CD8-positive, alpha-beta memory T cell (primary cell): ENCODE data around the gene PRR23A. TPM values are rescaled to one million over a fixed set of nuclear protein-coding genes. Genes with fewer than 3 reads are reported as not detected.

Source experiments
- CTCF ChIA-PET: fragments of 350-600 bp; sonication (Branson Sonifier 250); formaldehyde crosslinking; loops from one replicate; lab custom pipeline; 2021; ENCODE audit warnings: antibody characterized with exemption; lab: Charles Lee
- POLR2A ChIA-PET: fragments of 350-600 bp; sonication (Branson Sonifier 250); formaldehyde crosslinking; loops from one replicate; lab custom pipeline; 2021; ENCODE audit warnings: antibody characterized with exemption; lab: Charles Lee
- DNase-seq, 5 donors: peaks; one replicate each; pipeline versions ENCODE4 v3.0.0 to v3.0.0-alpha.2; 2020 to 2022; ENCODE audit warnings: mixed read lengths in 1 of 5
- H3K27ac ChIP-seq: one replicate; pipeline ENCODE4 v1.7.0; 2013; ENCODE audit warnings: low read depth, mild to moderate bottlenecking, low read length, moderate library complexity
- H3K27me3 ChIP-seq: 2 replicates; pipeline ENCODE4 v1.7.0; 2013; ENCODE audit warnings: low read length, mild to moderate bottlenecking; ENCODE audit not compliant: insufficient read depth, poor library complexity, severe bottlenecking
- H3K36me3 ChIP-seq: 2 replicates; pipeline ENCODE4 v1.7.0; 2013; ENCODE audit warnings: mild to moderate bottlenecking, low read length, moderate library complexity; ENCODE audit not compliant: insufficient read depth
- H3K4me1 ChIP-seq: 2 replicates; pipeline ENCODE4 v1.7.0; 2013; ENCODE audit warnings: mild to moderate bottlenecking, low read length, moderate library complexity; ENCODE audit not compliant: insufficient read depth
- H3K4me3 ChIP-seq: 2 replicates; pipeline ENCODE4 v1.7.0; 2013; ENCODE audit warnings: mild to moderate bottlenecking, low read length
- H3K9me3 ChIP-seq: 2 replicates; pipeline ENCODE4 v1.7.0; 2013; ENCODE audit warnings: mild to moderate bottlenecking, low read length
- H3K27ac Mint-ChIP-seq, 8 donors: one replicate each; pipeline ENCODE4 v1.8.0; 2020 to 2021; ENCODE audit warnings: mixed read lengths in 8 of 8, mild to moderate bottlenecking in 6 of 8, inconsistent platforms in 3 of 8, moderate library complexity in 3 of 8
- H3K27me3 Mint-ChIP-seq, 2 donors: one replicate each; pipeline ENCODE4 v1.8.0; 2020 to 2021; ENCODE audit warnings: mixed read lengths in 2 of 2, mild to moderate bottlenecking in 1 of 2, moderate library complexity in 1 of 2
- H3K36me3 Mint-ChIP-seq, 3 donors: one replicate each; pipeline ENCODE4 v1.8.0; 2020 to 2021; ENCODE audit warnings: mixed read lengths in 3 of 3, inconsistent platforms in 1 of 3, mild to moderate bottlenecking in 1 of 3
- H3K4me1 Mint-ChIP-seq, 3 donors: one replicate each; pipeline ENCODE4 v1.8.0; 2020 to 2021; ENCODE audit warnings: mixed read lengths in 3 of 3, inconsistent platforms in 1 of 3, mild to moderate bottlenecking in 1 of 3
- H3K4me3 Mint-ChIP-seq, 7 donors: one replicate each; pipeline ENCODE4 v1.8.0; 2020 to 2021; ENCODE audit warnings: mixed read lengths in 7 of 7, mild to moderate bottlenecking in 6 of 7, moderate library complexity in 4 of 7, inconsistent platforms in 2 of 7
- H3K9me3 Mint-ChIP-seq, 5 donors: one replicate each; pipeline ENCODE4 v1.8.0; 2020 to 2022; ENCODE audit warnings: mixed read lengths in 5 of 5, mild to moderate bottlenecking in 3 of 5, moderate library complexity in 2 of 5, inconsistent platforms in 1 of 5
- polyA plus RNA-seq: library from polyadenylated mRNA; unstranded; fragments of 300-500 nt; fragmentation: Illumina TruSeq; gene quantifications from one replicate; pipeline ENCODE4 v1.2.3, GENCODE V29; 2021
- total RNA-seq, 2 experiments: library from RNA; stranded (reverse); gene quantifications; one replicate each; pipeline ENCODE4 v1.2.3, GENCODE V29; 2021

The PRR23A gene
- total and polyA plus RNA-seq, 3 experiments from 2014 or later, result not detected

- no peak overlapping the region for H3K4me3 Mint-ChIP-seq
- H3K27me3 Mint-ChIP-seq, result no peaks in the 10 kb centered on the region
- H3K27ac Mint-ChIP-seq, result no peak overlapping the region
- ChIA-PET CTCF (no interaction called here), POLR2A (no interaction called here)
- Histone ChIP-seq H3K4me1 (no peaks in the 10 kb centered on the region), H3K27ac (no peak overlapping the region), H3K9me3 (no peaks in the 10 kb centered on the region), H3K27me3 (no peaks in the 10 kb centered on the region), H3K36me3 (no peaks in the 10 kb centered on the region), H3K4me3 (no peak overlapping the region)
- no peaks in the 10 kb centered on the region for H3K36me3 Mint-ChIP-seq
- DNase-seq, result no peak
- H3K9me3 Mint-ChIP-seq, result peaks cover 3 to 8% (median 7%) of the 10 kb centered on the region in 5 donors
- no peaks in the 10 kb centered on the region for H3K4me1 Mint-ChIP-seq
These were observed 18.9 kb upstream of the PRR23A start for GRCh38 chr3:139024968-139025367.

GRCh38 chr3:139020868-139021234 is 14.8 kb upstream of the PRR23A start, which contains the start of gene PRR23B:
TSS of gene PRR23B (minus strand) at chr3:139020926. CDS start at chr3:139020661, 265 bp downstream.
- ChIA-PET POLR2A (no interaction called here), CTCF (no interaction called here)
- no peaks in the 10 kb centered on the region for H3K36me3 ChIP-seq
- Mint-ChIP-seq H3K9me3 (peaks cover 0 to 8% (median 5%) of the 10 kb centered on the region in 5 donors), H3K4me3 (no peak within 1 kb of the TSS), H3K36me3 (no peaks in the 10 kb centered on the region), H3K27me3 (peaks cover 2 to 7% of the 10 kb centered on the region in 2 donors), H3K27ac (no peak within 1 kb of the TSS), H3K4me1 (no peaks in the 10 kb centered on the region)
- DNase-seq, result no peak
- no peaks in the 10 kb centered on the region for H3K9me3 ChIP-seq
- H3K4me1 ChIP-seq, result no peaks in the 10 kb centered on the region
- no peaks in the 10 kb centered on the region for H3K27me3 ChIP-seq
- no peak within 1 kb of the TSS for H3K27ac ChIP-seq
- no peak within 1 kb of the TSS for H3K4me3 ChIP-seq

- Histone ChIP-seq H3K4me3 (no peak overlapping the region), H3K27me3 (no peaks in the 10 kb centered on the region), H3K36me3 (no peaks in the 10 kb centered on the region), H3K9me3 (no peaks in the 10 kb centered on the region), H3K27ac (no peak overlapping the region), H3K4me1 (no peaks in the 10 kb centered on the region)
- Mint-ChIP-seq H3K4me3 (no peak overlapping the region), H3K9me3 (peaks cover 0 to 8% (median 5%) of the 10 kb centered on the region in 5 donors), H3K4me1 (no peaks in the 10 kb centered on the region), H3K36me3 (no peaks in the 10 kb centered on the region), H3K27me3 (peaks cover 2 to 10% of the 10 kb centered on the region in 2 donors), H3K27ac (no peak overlapping the region)
- no peak for DNase-seq
- ChIA-PET POLR2A (no interaction called here), CTCF (no interaction called here)
These were observed 14.2 kb upstream of the PRR23A start for GRCh38 chr3:139020036-139020867.

- Mint-ChIP-seq H3K27ac (no peak overlapping the region), H3K4me3 (no peak overlapping the region), H3K27me3 (peaks cover 4 to 11% of the 10 kb centered on the region in 2 donors), H3K9me3 (peaks cover 4 to 16% (median 15%) of the 10 kb centered on the region in 5 donors), H3K36me3 (no peaks in the 10 kb centered on the region), H3K4me1 (no peaks in the 10 kb centered on the region)
- CTCF ChIA-PET, result no interaction called here
- Histone ChIP-seq H3K27me3 (no peaks in the 10 kb centered on the region), H3K36me3 (no peaks in the 10 kb centered on the region), H3K27ac (no peak overlapping the region), H3K4me3 (no peak overlapping the region), H3K4me1 (no peaks in the 10 kb centered on the region), H3K9me3 (no peaks in the 10 kb centered on the region)
- no peak for DNase-seq
- POLR2A ChIA-PET, result no interaction called here
These were observed 10.5 kb upstream of the PRR23A start for GRCh38 chr3:139016430-139017048.

GRCh38 chr3:139005356-139005993 is 593 bp downstream of the PRR23A start:
- ChIA-PET POLR2A (no interaction called here), CTCF (no interaction called here)
- no peaks in the 10 kb centered on the region for H3K4me1 Mint-ChIP-seq
- H3K27me3 ChIP-seq, result no peaks in the 10 kb centered on the region
- no peaks in the 10 kb centered on the region for H3K9me3 ChIP-seq
- H3K27me3 Mint-ChIP-seq, result peaks cover 2 to 8% of the 10 kb centered on the region in 2 donors
- no peaks in the 10 kb centered on the region for H3K36me3 ChIP-seq
- H3K9me3 Mint-ChIP-seq, result peaks cover 9 to 25% (median 15%) of the 10 kb centered on the region in 5 donors
- H3K27ac Mint-ChIP-seq, result no peak overlapping the region
- H3K36me3 Mint-ChIP-seq, result peaks cover 0 to 6% (median 0%) of the 10 kb centered on the region in 3 donors
- no peak overlapping the region for H3K27ac ChIP-seq
- H3K4me3 Mint-ChIP-seq, result no peak overlapping the region
- no peak for DNase-seq
- no peak overlapping the region for H3K4me3 ChIP-seq
- H3K4me1 ChIP-seq, result no peaks in the 10 kb centered on the region

- Histone ChIP-seq H3K9me3 (no peaks in the 10 kb centered on the region), H3K4me1 (no peaks in the 10 kb centered on the region), H3K36me3 (no peaks in the 10 kb centered on the region), H3K4me3 (no peak overlapping the region), H3K27me3 (peaks cover 5% of the 10 kb centered on the region), H3K27ac (no peak overlapping the region)
- H3K27me3 Mint-ChIP-seq, result peaks cover 11 to 39% of the 10 kb centered on the region in 2 donors
- no peak overlapping the region for H3K4me3 Mint-ChIP-seq
- DNase-seq, result no peak
- H3K4me1 Mint-ChIP-seq, result no peaks in the 10 kb centered on the region
- CTCF ChIA-PET, result no interaction called here
- peaks cover 0 to 3% (median 0%) of the 10 kb centered on the region in 5 donors for H3K9me3 Mint-ChIP-seq
- no peak overlapping the region for H3K27ac Mint-ChIP-seq
- no peaks in the 10 kb centered on the region for H3K36me3 Mint-ChIP-seq
- POLR2A ChIA-PET, result no interaction called here
These were observed 10.4 kb downstream of the PRR23A start for GRCh38 chr3:138995706-138996105.

- H3K27ac ChIP-seq, result no peak overlapping the region
- no peaks in the 10 kb centered on the region for H3K4me1 Mint-ChIP-seq
- ChIA-PET POLR2A (no interaction called here), CTCF (no interaction called here)
- no peaks in the 10 kb centered on the region for H3K36me3 ChIP-seq
- no peaks in the 10 kb centered on the region for H3K9me3 Mint-ChIP-seq
- no peak overlapping the region for H3K27ac Mint-ChIP-seq
- H3K27me3 Mint-ChIP-seq, result peaks cover 4 to 19% of the 10 kb centered on the region in 2 donors
- DNase-seq, result no peak
- no peaks in the 10 kb centered on the region for H3K27me3 ChIP-seq
- no peaks in the 10 kb centered on the region for H3K9me3 ChIP-seq
- H3K4me3 Mint-ChIP-seq, result no peak overlapping the region
- H3K4me1 ChIP-seq, result no peaks in the 10 kb centered on the region
- no peak overlapping the region for H3K4me3 ChIP-seq
- no peaks in the 10 kb centered on the region for H3K36me3 Mint-ChIP-seq
These were observed 18.9 kb downstream of the PRR23A start for GRCh38 chr3:138987181-138987580.

GRCh38 chr3:138985932-138986331 is 20.1 kb downstream of the PRR23A start:
- CTCF ChIA-PET, result no interaction called here
- H3K27ac ChIP-seq, result no peak overlapping the region
- H3K27me3 Mint-ChIP-seq, result peaks cover 2 to 12% of the 10 kb centered on the region in 2 donors
- no peaks in the 10 kb centered on the region for H3K9me3 Mint-ChIP-seq
- no peaks in the 10 kb centered on the region for H3K36me3 Mint-ChIP-seq
- no peaks in the 10 kb centered on the region for H3K27me3 ChIP-seq
- POLR2A ChIA-PET, result no interaction called here
- no peak overlapping the region for H3K4me3 ChIP-seq
- no peaks in the 10 kb centered on the region for H3K4me1 Mint-ChIP-seq
- no peaks in the 10 kb centered on the region for H3K4me1 ChIP-seq
- H3K27ac Mint-ChIP-seq, result no peak overlapping the region
- no peak overlapping the region for H3K4me3 Mint-ChIP-seq
- H3K36me3 ChIP-seq, result no peaks in the 10 kb centered on the region
- DNase-seq, result no peak
- no peaks in the 10 kb centered on the region for H3K9me3 ChIP-seq
